HL-60 (cell line): ENCODE data around the gene ASCL4.

ENCODE experiments used
- POLR2AphosphoS5 ChIP-seq: IDR thresholded peaks from 2 replicates; pipeline ENCODE4 v1.6.1; 2012; ENCODE audit warnings: low read depth
- TF ChIP-seq, protein P1 (sequence below): IDR thresholded peaks from one replicate; pipeline ENCODE4 v1.5.1; 2011; ENCODE audit warnings: low read length, control low read depth, inconsistent platforms; ENCODE audit not compliant: insufficient read depth

DNA sequence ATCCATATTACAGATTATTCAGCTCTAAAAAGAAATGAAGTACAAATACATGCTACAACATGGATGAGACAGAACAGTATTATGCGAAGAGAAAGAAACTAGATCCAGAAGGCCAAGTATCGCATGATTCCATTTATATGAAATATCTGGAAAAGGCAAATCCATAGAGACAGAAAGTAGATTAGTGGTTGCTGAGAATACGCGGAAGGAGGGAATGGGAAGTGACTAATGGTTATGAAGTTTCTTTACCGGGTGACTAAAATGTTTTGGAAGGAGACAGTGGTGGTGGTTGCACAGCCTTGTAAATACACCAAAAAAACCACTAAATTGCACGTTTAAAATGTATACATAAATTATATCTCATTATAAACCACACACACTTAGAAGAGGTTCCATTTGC lies 26.0 kb upstream of the ASCL4 start:
- TF ChIP-seq, protein P1, sequence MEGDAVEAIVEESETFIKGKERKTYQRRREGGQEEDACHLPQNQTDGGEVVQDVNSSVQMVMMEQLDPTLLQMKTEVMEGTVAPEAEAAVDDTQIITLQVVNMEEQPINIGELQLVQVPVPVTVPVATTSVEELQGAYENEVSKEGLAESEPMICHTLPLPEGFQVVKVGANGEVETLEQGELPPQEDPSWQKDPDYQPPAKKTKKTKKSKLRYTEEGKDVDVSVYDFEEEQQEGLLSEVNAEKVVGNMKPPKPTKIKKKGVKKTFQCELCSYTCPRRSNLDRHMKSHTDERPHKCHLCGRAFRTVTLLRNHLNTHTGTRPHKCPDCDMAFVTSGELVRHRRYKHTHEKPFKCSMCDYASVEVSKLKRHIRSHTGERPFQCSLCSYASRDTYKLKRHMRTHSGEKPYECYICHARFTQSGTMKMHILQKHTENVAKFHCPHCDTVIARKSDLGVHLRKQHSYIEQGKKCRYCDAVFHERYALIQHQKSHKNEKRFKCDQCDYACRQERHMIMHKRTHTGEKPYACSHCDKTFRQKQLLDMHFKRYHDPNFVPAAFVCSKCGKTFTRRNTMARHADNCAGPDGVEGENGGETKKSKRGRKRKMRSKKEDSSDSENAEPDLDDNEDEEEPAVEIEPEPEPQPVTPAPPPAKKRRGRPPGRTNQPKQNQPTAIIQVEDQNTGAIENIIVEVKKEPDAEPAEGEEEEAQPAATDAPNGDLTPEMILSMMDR = no peak
- no peak for TF ChIP-seq POLR2AphosphoS5
